Gastroesophageal sphincter (tissue), 4 donors: ENCODE results near the gene PLA2G4B. TPM values are rescaled to one million over a fixed set of nuclear protein-coding genes. Genes with fewer than 3 reads are reported as not detected.

Source experiments
- ATAC-seq: fragments of 150-250 bp; one replicate; pipeline ENCODE4 v1.9.1; 2016; ENCODE audit warnings: mild to moderate bottlenecking, moderate library complexity
- H3K27ac ChIP-seq, 4 donors: fragments of 200-600 bp; sonication (generic) in 3 of 4; 1 replicate in 3 of 4; 2 replicates in 1 of 4; pipeline ENCODE4 v1.5.1; 2016 to 2019
- H3K27me3 ChIP-seq: fragments of 200-600 bp; sonication (generic); one replicate; pipeline ENCODE4 v1.5.1; 2019
- H3K36me3 ChIP-seq, 2 donors: fragments of 200-600 bp; sonication (generic); one replicate each; pipeline ENCODE4 v1.5.1; 2019; ENCODE audit warnings: control low read depth in 1 of 2
- H3K4me1 ChIP-seq, 3 donors: fragments of 200-600 bp; sonication (generic); 1 replicate in 2 of 3; 2 replicates in 1 of 3; pipeline ENCODE4 v1.5.1; 2016 to 2019; ENCODE audit warnings: control low read depth in 2 of 3
- H3K4me3 ChIP-seq, 2 donors: fragments of 200-600 bp; sonication (generic); one replicate each; pipeline ENCODE4 v1.5.1; 2019; ENCODE audit warnings: mild to moderate bottlenecking in 1 of 2, moderate library complexity in 1 of 2
- H3K9me3 ChIP-seq, 3 donors: fragments of 200-600 bp; sonication (generic); one replicate each; pipeline ENCODE4 v1.5.1; 2017 to 2019; ENCODE audit warnings: control low read depth in 2 of 3
- EP300 ChIP-seq: sonication (generic); formaldehyde crosslinking; IDR thresholded peaks from one replicate; pipeline ENCODE4 v1.6.1; 2017; ENCODE audit warnings: antibody characterized with exemption, mild to moderate bottlenecking
- POLR2A ChIP-seq, 2 donors: fragments of 450-650 bp; IDR thresholded peaks; one replicate each; pipeline ENCODE4 v1.6.1; 2017; ENCODE audit warnings: antibody characterized with exemption in 2 of 2, mild to moderate bottlenecking in 2 of 2, moderate library complexity in 1 of 2
- POLR2AphosphoS5 ChIP-seq: sonication (generic); formaldehyde crosslinking; IDR thresholded peaks from one replicate; pipeline ENCODE4 v1.6.1; 2017; ENCODE audit warnings: antibody characterized with exemption
- WGBS, 2 donors: methylation state at CpG; one replicate each; pipeline ENCODE4 v1.1.5; 2018; ENCODE audit warnings: low coverage in 1 of 2; 5-methylcytosine and 5-hydroxymethylcytosine counted together
- total RNA-seq, 4 donors: library from RNA; depleted of rRNA; stranded (reverse); fragments of >200 nt; gene quantifications; one replicate each; pipeline ENCODE4 v1.1.0, GENCODE V29; 2016
- TF ChIP-seq, protein P1 (sequence below), 4 experiments: fragments of 200-600 bp in 2 of 4; fragments of 450-650 bp in 2 of 4; sonication (generic) in 1 of 4; IDR thresholded peaks; one replicate each; pipeline ENCODE4 v1.5.1; 2017 to 2019; ENCODE audit warnings: antibody characterized with exemption in 4 of 4, mild to moderate bottlenecking in 2 of 4, moderate library complexity in 2 of 4

The PLA2G4B gene
- total RNA-seq, 4 donors from 2014 or later = 2.5 to 7.0 (median 3.6) TPM

DNA sequence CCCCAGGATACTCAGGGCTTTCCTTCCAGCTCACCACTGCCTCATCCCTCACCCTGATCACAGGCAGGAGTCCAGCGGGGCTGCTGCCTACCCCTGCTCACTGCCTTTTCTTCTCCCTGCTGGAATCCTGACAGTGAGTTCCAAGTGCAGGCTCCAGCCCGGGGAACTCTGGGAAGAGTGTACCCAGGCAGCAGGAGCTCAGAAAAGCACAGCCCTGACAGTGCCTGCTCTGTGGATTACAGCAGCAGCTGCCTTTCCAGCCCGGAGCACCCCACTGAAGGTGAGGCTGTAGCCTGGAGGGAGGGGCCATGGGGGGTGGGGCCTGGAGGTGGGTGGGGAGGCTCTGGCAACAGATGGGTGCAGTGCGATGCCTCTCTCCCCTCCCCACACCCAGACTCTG is 16.8 kb upstream of the PLA2G4B start:
- Histone ChIP-seq H3K27ac (no peak overlapping the region), H3K36me3 (peaks cover 0 to 92% of the 10 kb centered on the region in 2 donors)
- WGBS, 2 donors = 40 to 57% methylated on average over 1 of the region's 4 CpGs

DNA sequence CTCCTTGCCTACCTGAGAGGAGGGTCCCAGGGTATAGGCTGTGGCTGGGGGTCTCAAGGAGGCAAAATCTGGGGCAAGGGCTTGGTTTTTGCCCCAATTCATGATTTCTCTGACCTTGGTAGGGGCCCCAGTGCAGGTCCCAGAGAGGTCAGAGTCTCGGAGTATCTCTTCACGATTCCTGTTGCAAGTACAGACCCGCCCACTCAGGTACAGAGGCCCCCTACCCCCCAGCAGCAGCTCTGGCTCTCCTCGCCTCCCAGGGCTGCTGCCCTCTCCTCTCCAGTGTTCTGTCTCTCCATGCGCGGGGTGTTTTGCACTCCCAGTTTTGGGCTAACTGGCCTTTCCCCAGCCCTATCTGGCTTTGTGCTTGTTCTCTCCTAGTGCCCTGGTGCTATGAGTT is 16.2 kb upstream of the PLA2G4B start:
- peaks cover 0 to 86% of the 10 kb centered on the region in 2 donors for H3K36me3 ChIP-seq
- no peaks in the 10 kb centered on the region for H3K27me3 ChIP-seq
- H3K4me3 ChIP-seq = no peak overlapping the region
- peaks cover 0 to 5% (median 0%) of the 10 kb centered on the region in 3 donors for H3K4me1 ChIP-seq
- H3K9me3 ChIP-seq = no peaks in the 10 kb centered on the region
- WGBS, 2 donors = 70 to 80% methylated on average over 1 to 2 of the region's 6 CpGs
- no peak for ATAC-seq
- TF ChIP-seq EP300 (no peak), POLR2AphosphoS5 (no peak), POLR2A (IDR thresholded peaks at IDR 0.05) (no peak)
- TF ChIP-seq, protein P1, sequence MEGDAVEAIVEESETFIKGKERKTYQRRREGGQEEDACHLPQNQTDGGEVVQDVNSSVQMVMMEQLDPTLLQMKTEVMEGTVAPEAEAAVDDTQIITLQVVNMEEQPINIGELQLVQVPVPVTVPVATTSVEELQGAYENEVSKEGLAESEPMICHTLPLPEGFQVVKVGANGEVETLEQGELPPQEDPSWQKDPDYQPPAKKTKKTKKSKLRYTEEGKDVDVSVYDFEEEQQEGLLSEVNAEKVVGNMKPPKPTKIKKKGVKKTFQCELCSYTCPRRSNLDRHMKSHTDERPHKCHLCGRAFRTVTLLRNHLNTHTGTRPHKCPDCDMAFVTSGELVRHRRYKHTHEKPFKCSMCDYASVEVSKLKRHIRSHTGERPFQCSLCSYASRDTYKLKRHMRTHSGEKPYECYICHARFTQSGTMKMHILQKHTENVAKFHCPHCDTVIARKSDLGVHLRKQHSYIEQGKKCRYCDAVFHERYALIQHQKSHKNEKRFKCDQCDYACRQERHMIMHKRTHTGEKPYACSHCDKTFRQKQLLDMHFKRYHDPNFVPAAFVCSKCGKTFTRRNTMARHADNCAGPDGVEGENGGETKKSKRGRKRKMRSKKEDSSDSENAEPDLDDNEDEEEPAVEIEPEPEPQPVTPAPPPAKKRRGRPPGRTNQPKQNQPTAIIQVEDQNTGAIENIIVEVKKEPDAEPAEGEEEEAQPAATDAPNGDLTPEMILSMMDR (IDR thresholded peaks at IDR 0.05) = no peak
- no peak overlapping the region for H3K27ac ChIP-seq

More for the DNA sequence above, 16.8 kb upstream of the PLA2G4B start:
- Histone ChIP-seq H3K9me3 (no peaks in the 10 kb centered on the region), H3K4me1 (no peaks in the 10 kb centered on the region), H3K27me3 (no peaks in the 10 kb centered on the region), H3K4me3 (no peak overlapping the region)
- no peak for ATAC-seq
- TF ChIP-seq, protein P1 (IDR thresholded peaks at IDR 0.05) = no peak
- no peak for TF ChIP-seq POLR2A (IDR thresholded peaks at IDR 0.05)
- TF ChIP-seq EP300 = no peak

DNA sequence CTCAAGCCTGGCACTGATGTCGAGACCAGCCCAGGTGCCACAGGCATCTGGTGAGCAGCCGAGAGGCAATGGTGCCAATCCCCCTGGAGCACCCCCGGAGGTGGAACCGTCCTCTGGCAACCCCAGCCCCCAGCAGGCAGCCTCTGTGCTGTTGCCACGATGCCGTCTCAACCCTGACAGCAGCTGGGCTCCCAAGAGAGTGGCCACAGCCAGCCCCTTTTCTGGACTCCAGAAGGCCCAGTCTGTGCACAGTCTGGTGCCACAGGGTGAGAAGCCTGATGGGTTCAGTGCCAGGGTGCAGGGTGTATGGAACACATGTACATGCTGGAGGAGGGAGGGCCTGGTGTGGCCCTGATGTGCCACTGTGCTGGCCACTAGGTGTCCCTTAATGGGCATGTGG is 15.7 kb upstream of the PLA2G4B start:
- Histone ChIP-seq H3K27me3 (no peaks in the 10 kb centered on the region), H3K36me3 (peaks cover 0 to 81% of the 10 kb centered on the region in 2 donors), H3K4me1 (peaks cover 0 to 7% (median 0%) of the 10 kb centered on the region in 3 donors), H3K27ac (no peak overlapping the region), H3K9me3 (no peaks in the 10 kb centered on the region), H3K4me3 (no peak overlapping the region)
- no peak for TF ChIP-seq EP300
- no peak for TF ChIP-seq POLR2A (IDR thresholded peaks at IDR 0.05)
- TF ChIP-seq, protein P1 (IDR thresholded peaks at IDR 0.05) = no peak
- no peak for TF ChIP-seq POLR2AphosphoS5
- no CpG with 5 or more reads among the region's 6 CpGs for WGBS, 2 donors
- no peak for ATAC-seq

DNA sequence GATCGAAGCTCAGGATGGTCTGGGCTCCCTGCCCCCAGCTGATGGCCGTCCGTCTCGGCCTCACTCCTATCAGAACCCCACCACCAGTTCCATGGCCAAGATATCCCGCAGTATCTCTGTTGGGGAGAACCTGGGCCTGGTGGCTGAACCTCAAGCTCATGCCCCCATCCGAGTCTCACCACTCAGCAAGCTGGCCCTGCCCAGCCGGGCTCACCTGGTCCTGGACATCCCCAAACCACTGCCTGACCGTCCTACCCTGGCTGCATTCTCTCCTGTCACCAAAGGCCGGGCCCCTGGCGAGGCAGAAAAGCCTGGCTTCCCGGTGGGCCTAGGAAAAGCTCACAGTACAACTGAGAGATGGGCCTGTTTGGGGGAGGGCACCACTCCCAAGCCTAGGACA is 15.1 kb upstream of the PLA2G4B start:
- no peak for ATAC-seq
- 94% methylated on average over 3 of the region's 11 CpGs; no CpG with 5 or more reads in 1 of the 2 donors for WGBS, 2 donors
- H3K9me3 ChIP-seq = no peaks in the 10 kb centered on the region
- no peak overlapping the region for H3K4me3 ChIP-seq
- peaks cover 0 to 76% of the 10 kb centered on the region in 2 donors for H3K36me3 ChIP-seq
- no peak overlapping the region for H3K27ac ChIP-seq
- peaks cover 0 to 8% (median 0%) of the 10 kb centered on the region in 3 donors for H3K4me1 ChIP-seq
- H3K27me3 ChIP-seq = no peaks in the 10 kb centered on the region
- TF ChIP-seq POLR2A (IDR thresholded peaks at IDR 0.05) = no peak
- TF ChIP-seq, protein P1 (IDR thresholded peaks at IDR 0.05) = no peak
- TF ChIP-seq EP300 = no peak
- TF ChIP-seq POLR2AphosphoS5 = no peak

DNA sequence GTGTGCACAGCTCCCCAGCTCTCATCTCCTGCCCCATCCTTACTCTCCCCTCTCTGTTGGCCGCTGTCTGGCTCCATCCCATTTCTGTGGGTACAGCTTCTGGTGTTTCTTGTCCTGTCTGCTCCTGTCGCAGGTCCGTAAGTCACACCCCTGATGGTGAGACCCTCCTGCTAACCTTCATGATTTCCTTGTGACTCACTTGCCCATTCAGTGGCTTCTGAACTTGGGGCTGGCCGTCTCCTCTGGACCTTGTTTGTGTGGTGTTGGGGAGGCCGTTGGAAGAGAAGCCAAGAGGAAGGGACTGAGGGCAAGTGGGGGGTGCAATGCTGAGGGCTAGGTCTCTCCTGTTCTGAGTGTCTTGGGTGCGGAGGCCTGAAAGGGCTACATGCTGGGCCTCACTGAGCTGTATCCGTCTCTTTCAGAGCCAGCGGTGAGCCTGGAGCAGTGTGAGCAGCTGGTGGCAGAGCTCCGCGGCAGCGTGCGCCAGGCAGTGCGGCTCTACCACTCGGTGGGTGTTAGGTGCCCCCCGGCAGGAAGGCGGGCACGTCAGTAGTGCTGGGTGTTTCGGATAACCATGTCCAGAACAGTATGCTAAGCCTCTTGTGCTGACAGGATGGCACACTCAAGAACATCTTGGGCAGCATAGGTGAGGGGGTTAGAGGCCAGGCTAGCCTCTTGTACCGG is 14.4 kb upstream of the PLA2G4B start:
- no peaks in the 10 kb centered on the region for H3K9me3 ChIP-seq
- no peaks in the 10 kb centered on the region for H3K27me3 ChIP-seq
- TF ChIP-seq POLR2AphosphoS5 = no peak
- TF ChIP-seq, protein P1 (IDR thresholded peaks at IDR 0.05) = no peak
- no peak for TF ChIP-seq EP300
- TF ChIP-seq POLR2A (IDR thresholded peaks at IDR 0.05) = no peak
- peaks cover 0 to 69% of the 10 kb centered on the region in 2 donors for H3K36me3 ChIP-seq
- no peak overlapping the region for H3K27ac ChIP-seq
- WGBS, 2 donors = 80% methylated on average over 1 to 5 of the region's 19 CpGs
- no peak for ATAC-seq
- peaks cover 0 to 15% (median 6%) of the 10 kb centered on the region in 3 donors for H3K4me1 ChIP-seq
- no peak overlapping the region for H3K4me3 ChIP-seq
